Measurements from ENCODE around the gene CDKAL1. TPM values are rescaled to one million over a fixed set of nuclear protein-coding genes. Genes with fewer than 3 reads are reported as not detected.
A peak's percentile ranks its signal among the peaks of the same experiment; 100 is the strongest.

Gene CDKAL1
- total and polyA plus RNA-seq, 2 of the 13 experiments (the other 11 are each of a cell fraction or from before 2014, with no cell fraction given): 9.5 to 27.7 TPM

DNA sequence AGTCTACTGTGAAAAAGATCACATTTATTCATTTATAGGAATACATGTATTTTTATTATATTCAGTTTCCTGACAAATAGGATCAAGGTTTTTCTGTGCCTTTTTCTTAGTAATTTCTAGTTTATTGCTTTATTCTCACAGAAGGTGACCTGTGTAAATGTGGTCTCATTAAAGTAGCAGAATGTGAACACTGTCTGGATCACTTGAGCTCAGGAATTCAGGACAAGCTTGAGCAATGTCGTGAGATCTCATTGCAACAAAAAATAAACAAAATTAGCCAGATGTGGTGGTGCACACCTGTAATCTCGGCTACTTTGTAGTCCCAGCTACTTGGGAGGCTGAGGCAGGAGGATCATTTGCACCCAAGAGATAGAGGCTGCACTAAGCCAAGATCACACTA lies 516.7 kb downstream of the CDKAL1 start:
- Histone ChIP-seq H3K79me2 (ENCODE audit: insufficient read depth, low read length) (no peaks in the 10 kb centered on the region), H3K27me3 (ENCODE audit: control insufficient read depth in 1 of 2, insufficient read depth in 2 of 2, low read length in 2 of 2) (no peaks in the 10 kb centered on the region), H3K4me1 (ENCODE audit: insufficient read depth, low read length) (peaks cover 12% of the 10 kb centered on the region), H2AFZ (ENCODE audit: low read length) (no peak overlapping the region), H3K36me3 (replicated peaks in 1 of 2; ENCODE audit: control insufficient read depth in 1 of 2, insufficient read depth in 2 of 2, low read length in 2 of 2) (no peaks in the 10 kb centered on the region; a peak in 1 of 5 replicates), H3K4me3 (replicated peaks in 1 of 3; ENCODE audit: insufficient read depth in 1 of 3, low read depth in 2 of 3, low read length in 3 of 3) (no peak overlapping the region), H3K4me2 (ENCODE audit: low read depth, low read length) (no peak overlapping the region), H3K9ac (ENCODE audit: insufficient read depth, low read depth, low read length) (no peak overlapping the region), H3K27ac (ENCODE audit: extremely low read length, insufficient read depth, low read length) (no peak overlapping the region), H3K9me3 (ENCODE audit: low read length) (no peaks in the 10 kb centered on the region), H4K20me1 (ENCODE audit: insufficient read depth, low read length) (no peaks in the 10 kb centered on the region)
- in situ Hi-C loops (cut with HindIII; ENCODE audit: extremely low pct_ligation_motif_present, low pct_unique_long_range_greater_than_20kb) (no loop called here), intact Hi-C loops (cut with micrococcal nuclease; ENCODE audit: unreplicated experiment) (no loop called here)
- CTCF ChIA-PET (ENCODE audit: low intra/inter-chr PET ratio, low total read pairs): no interaction called here
- FAIRE-seq (no peak), ATAC-seq (no peak), DNase-seq (ENCODE audit: low spot score) (no peak)
- WGBS (ENCODE audit: low lambda C conversion rate): 93% methylated on average over 2 of the region's 2 CpGs
- POLR2A ChIA-PET: no interaction called here
- TF ChIP-seq, protein P1, sequence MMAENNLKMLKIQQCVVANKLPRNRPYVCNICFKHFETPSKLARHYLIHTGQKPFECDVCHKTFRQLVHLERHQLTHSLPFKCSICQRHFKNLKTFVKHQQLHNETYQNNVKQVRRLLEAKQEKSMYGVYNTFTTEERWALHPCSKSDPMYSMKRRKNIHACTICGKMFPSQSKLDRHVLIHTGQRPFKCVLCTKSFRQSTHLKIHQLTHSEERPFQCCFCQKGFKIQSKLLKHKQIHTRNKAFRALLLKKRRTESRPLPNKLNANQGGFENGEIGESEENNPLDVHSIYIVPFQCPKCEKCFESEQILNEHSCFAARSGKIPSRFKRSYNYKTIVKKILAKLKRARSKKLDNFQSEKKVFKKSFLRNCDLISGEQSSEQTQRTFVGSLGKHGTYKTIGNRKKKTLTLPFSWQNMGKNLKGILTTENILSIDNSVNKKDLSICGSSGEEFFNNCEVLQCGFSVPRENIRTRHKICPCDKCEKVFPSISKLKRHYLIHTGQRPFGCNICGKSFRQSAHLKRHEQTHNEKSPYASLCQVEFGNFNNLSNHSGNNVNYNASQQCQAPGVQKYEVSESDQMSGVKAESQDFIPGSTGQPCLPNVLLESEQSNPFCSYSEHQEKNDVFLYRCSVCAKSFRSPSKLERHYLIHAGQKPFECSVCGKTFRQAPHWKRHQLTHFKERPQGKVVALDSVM (CRISPR knock-in tag; IDR thresholded peaks at IDR 0.05): peak; percentile 70; the same call in 1 of the 2 replicates
- TF ChIP-seq BCL6 (CRISPR knock-in tag; IDR thresholded peaks at IDR 0.05) (no peak), HDAC6 (IDR thresholded peaks at IDR 0.05; ENCODE audit: low read depth, low read length) (no peak), HOXA3 (CRISPR knock-in tag; IDR thresholded peaks at IDR 0.05) (no peak)
- no TSS peak for BruUV-seq (replicated peaks)

DNA sequence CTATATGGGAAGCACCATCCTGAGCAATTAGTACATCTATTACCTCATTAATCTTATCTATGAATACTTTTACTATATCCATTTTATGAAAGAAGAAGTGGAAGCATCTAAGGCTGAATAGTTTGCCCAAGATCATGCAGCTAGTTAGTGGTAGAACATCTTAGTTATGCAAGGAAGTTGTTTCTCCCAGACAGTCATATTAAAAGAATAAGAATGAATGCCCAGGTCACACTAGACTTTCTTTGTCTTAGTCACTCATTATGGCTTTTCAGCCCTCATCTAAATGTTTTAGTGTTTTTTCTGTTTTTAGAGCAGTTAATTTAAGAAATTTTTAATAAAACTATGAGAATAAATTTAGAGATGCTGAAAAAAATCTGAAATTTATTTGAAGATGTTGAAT lies 517.5 kb downstream of the CDKAL1 start:
- CTCF ChIA-PET (ENCODE audit: low intra/inter-chr PET ratio, low total read pairs): no interaction called here
- no peak for FAIRE-seq
- BruUV-seq (replicated peaks): no TSS peak
- TF ChIP-seq KAT2B (IDR thresholded peaks at IDR 0.05; ENCODE audit: borderline replicate concordance, low read depth, low read length) (no peak), TBP (CRISPR knock-in tag; IDR thresholded peaks at IDR 0.05) (no peak), ZNF839 (CRISPR knock-in tag; IDR thresholded peaks at IDR 0.05; ENCODE audit: borderline replicate concordance) (no peak), NAIF1 (CRISPR knock-in tag; IDR thresholded peaks at IDR 0.05; ENCODE audit: borderline replicate concordance) (no peak), CBFB (CRISPR knock-in tag; IDR thresholded peaks at IDR 0.05) (no peak), ATAD3A (CRISPR knock-in tag; IDR thresholded peaks at IDR 0.05) (no peak), HMG20B (CRISPR knock-in tag; conservative IDR thresholded peaks at IDR 0.05) (no peak), ZNF629 (CRISPR knock-in tag; conservative IDR thresholded peaks at IDR 0.05) (no peak)
- TF ChIP-seq, protein P2, sequence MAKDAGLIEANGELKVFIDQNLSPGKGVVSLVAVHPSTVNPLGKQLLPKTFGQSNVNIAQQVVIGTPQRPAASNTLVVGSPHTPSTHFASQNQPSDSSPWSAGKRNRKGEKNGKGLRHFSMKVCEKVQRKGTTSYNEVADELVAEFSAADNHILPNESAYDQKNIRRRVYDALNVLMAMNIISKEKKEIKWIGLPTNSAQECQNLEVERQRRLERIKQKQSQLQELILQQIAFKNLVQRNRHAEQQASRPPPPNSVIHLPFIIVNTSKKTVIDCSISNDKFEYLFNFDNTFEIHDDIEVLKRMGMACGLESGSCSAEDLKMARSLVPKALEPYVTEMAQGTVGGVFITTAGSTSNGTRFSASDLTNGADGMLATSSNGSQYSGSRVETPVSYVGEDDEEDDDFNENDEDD (CRISPR knock-in tag; IDR thresholded peaks at IDR 0.05; ENCODE audit: borderline replicate concordance): no peak
- TF ChIP-seq, protein P3, sequence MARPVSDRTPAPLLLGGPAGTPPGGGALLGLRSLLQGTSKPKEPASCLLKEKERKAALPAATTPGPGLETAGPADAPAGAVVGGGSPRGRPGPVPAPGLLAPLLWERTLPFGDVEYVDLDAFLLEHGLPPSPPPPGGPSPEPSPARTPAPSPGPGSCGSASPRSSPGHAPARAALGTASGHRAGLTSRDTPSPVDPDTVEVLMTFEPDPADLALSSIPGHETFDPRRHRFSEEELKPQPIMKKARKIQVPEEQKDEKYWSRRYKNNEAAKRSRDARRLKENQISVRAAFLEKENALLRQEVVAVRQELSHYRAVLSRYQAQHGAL (CRISPR knock-in tag; IDR thresholded peaks at IDR 0.05; ENCODE audit: not compliant biosample characterization): no peak
- TF ChIP-seq, protein P4, sequence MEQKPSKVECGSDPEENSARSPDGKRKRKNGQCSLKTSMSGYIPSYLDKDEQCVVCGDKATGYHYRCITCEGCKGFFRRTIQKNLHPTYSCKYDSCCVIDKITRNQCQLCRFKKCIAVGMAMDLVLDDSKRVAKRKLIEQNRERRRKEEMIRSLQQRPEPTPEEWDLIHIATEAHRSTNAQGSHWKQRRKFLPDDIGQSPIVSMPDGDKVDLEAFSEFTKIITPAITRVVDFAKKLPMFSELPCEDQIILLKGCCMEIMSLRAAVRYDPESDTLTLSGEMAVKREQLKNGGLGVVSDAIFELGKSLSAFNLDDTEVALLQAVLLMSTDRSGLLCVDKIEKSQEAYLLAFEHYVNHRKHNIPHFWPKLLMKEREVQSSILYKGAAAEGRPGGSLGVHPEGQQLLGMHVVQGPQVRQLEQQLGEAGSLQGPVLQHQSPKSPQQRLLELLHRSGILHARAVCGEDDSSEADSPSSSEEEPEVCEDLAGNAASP (CRISPR knock-in tag; IDR thresholded peaks at IDR 0.05; ENCODE audit: borderline replicate concordance): no peak

More for the DNA sequence above, 517.5 kb downstream of the CDKAL1 start:
- no peak for DNase-seq (ENCODE audit: low spot score)
- in situ Hi-C loops (cut with HindIII; ENCODE audit: extremely low pct_ligation_motif_present, low pct_unique_long_range_greater_than_20kb): no loop called here
- Histone ChIP-seq H3K27ac (ENCODE audit: extremely low read length, insufficient read depth, low read length) (no peak overlapping the region), H3K9ac (ENCODE audit: insufficient read depth, low read depth, low read length) (no peak overlapping the region), H3K4me3 (replicated peaks in 1 of 3; ENCODE audit: insufficient read depth in 1 of 3, low read depth in 2 of 3, low read length in 3 of 3) (no peak overlapping the region), H3K9me3 (ENCODE audit: low read length) (no peaks in the 10 kb centered on the region), H3K36me3 (replicated peaks in 1 of 2; ENCODE audit: control insufficient read depth in 1 of 2, insufficient read depth in 2 of 2, low read length in 2 of 2) (no peaks in the 10 kb centered on the region; a peak in 1 of 5 replicates), H2AFZ (ENCODE audit: low read length) (no peak overlapping the region), H4K20me1 (ENCODE audit: insufficient read depth, low read length) (no peaks in the 10 kb centered on the region), H3K4me1 (ENCODE audit: insufficient read depth, low read length) (peaks cover 4% of the 10 kb centered on the region), H3K79me2 (ENCODE audit: insufficient read depth, low read length) (no peaks in the 10 kb centered on the region), H3K27me3 (ENCODE audit: control insufficient read depth in 1 of 2, insufficient read depth in 2 of 2, low read length in 2 of 2) (no peaks in the 10 kb centered on the region), H3K4me2 (ENCODE audit: low read depth, low read length) (no peak overlapping the region)
- intact Hi-C loops (cut with micrococcal nuclease; ENCODE audit: unreplicated experiment): no loop called here
- ATAC-seq: no peak
- POLR2A ChIA-PET: no interaction called here
